SK-N-SH treated with all-trans-retinoic acid at 6 μM for 48 hours (cell line): ENCODE data around the gene ZGPAT.

ENCODE experiments used
- ARNTL ChIP-seq: fragments of 450-650 bp; formaldehyde crosslinking; IDR thresholded peaks from 2 replicates; pipeline ENCODE4 v1.5.0; 2020; ENCODE audit warnings: low read depth, mild to moderate bottlenecking, moderate library complexity, borderline replicate concordance
- BACH2 ChIP-seq: fragments of 250-450 bp; sonication (Bioruptor Pico); IDR thresholded peaks from 2 replicates; pipeline ENCODE4 v1.9.0; 2021; ENCODE audit warnings: mild to moderate bottlenecking, borderline replicate concordance
- CSDC2 ChIP-seq: fragments of 250-450 bp; sonication (Bioruptor Pico); IDR thresholded peaks from 2 replicates; pipeline ENCODE4 v1.5.0; 2020; ENCODE audit warnings: mild to moderate bottlenecking, moderate library complexity
- TCF4 ChIP-seq: fragments of 250-450 bp; sonication (Bioruptor Pico); IDR thresholded peaks from 2 replicates; pipeline ENCODE4 v1.8.0; 2021; ENCODE audit warnings: mild to moderate bottlenecking, moderate library complexity, borderline replicate concordance
- ZC3H10 ChIP-seq: fragments of 250-450 bp; sonication (Bioruptor Pico); IDR thresholded peaks from 2 replicates; pipeline ENCODE4 v1.5.1; 2021; ENCODE audit warnings: mild to moderate bottlenecking, moderate library complexity
- ZFP30 ChIP-seq: fragments of 450-650 bp; formaldehyde crosslinking; IDR thresholded peaks from 2 replicates; pipeline ENCODE4 v1.5.0; 2022; ENCODE audit warnings: mild to moderate bottlenecking, moderate library complexity
- ZNF70 ChIP-seq: fragments of 450-650 bp; formaldehyde crosslinking; IDR thresholded peaks from 2 replicates; pipeline ENCODE4 v1.5.0; 2020; ENCODE audit warnings: mild to moderate bottlenecking, moderate library complexity
- ZNF8 ChIP-seq: fragments of 450-650 bp; formaldehyde crosslinking; IDR thresholded peaks from 2 replicates; pipeline ENCODE4 v1.5.0; 2020; ENCODE audit warnings: mild to moderate bottlenecking, moderate library complexity
- TF ChIP-seq, protein P1 (sequence below): fragments of 250-450 bp; sonication (Bioruptor Pico); IDR thresholded peaks from 2 replicates; pipeline ENCODE4 v1.5.1; 2020; ENCODE audit warnings: low read depth, mild to moderate bottlenecking, moderate library complexity
- TF ChIP-seq, protein P2 (sequence below): fragments of 250-450 bp; sonication (Bioruptor Pico); IDR thresholded peaks from 2 replicates; pipeline ENCODE4 v1.5.1; 2021; ENCODE audit warnings: mild to moderate bottlenecking, moderate library complexity
- TF ChIP-seq, protein P3 (sequence below): fragments of 250-450 bp; sonication (Bioruptor Pico); IDR thresholded peaks from 2 replicates; pipeline ENCODE4 v1.5.0; 2020; ENCODE audit warnings: mild to moderate bottlenecking, moderate library complexity

DNA sequence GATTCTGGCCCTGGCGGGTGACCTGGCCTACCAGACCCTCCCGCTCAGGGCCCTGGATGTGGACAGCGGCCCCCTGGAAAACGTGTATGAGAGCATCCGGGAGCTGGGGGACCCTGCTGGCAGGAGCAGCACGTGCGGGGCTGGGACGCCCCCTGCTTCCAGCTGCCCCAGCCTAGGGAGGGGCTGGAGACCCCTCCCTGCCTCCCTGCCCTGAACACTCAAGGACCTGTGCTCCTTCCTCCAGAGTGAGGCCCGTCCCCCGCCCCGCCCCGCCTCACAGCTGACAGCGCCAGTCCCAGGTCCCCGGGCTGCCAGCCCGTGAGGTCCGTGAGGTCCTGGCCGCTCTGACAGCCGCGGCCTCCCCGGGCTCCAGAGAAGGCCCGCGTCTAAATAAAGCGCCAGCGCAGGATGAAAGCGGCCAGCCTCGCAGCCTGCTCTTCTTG lies 30.9 kb downstream of the ZGPAT start:
- TF ChIP-seq TCF4 (CRISPR knock-in tag) (no peak), ZFP30 (CRISPR knock-in tag) (no peak), CSDC2 (CRISPR knock-in tag) (no peak), BACH2 (CRISPR knock-in tag) (no peak), ZC3H10 (CRISPR knock-in tag) (no peak), ZNF8 (CRISPR knock-in tag) (no peak), ARNTL (CRISPR knock-in tag) (no peak), ZNF70 (CRISPR knock-in tag) (no peak)
- TF ChIP-seq, protein P1, sequence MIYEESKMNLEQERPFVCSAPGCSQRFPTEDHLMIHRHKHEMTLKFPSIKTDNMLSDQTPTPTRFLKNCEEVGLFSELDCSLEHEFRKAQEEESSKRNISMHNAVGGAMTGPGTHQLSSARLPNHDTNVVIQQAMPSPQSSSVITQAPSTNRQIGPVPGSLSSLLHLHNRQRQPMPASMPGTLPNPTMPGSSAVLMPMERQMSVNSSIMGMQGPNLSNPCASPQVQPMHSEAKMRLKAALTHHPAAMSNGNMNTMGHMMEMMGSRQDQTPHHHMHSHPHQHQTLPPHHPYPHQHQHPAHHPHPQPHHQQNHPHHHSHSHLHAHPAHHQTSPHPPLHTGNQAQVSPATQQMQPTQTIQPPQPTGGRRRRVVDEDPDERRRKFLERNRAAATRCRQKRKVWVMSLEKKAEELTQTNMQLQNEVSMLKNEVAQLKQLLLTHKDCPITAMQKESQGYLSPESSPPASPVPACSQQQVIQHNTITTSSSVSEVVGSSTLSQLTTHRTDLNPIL (CRISPR knock-in tag) = no peak
- TF ChIP-seq, protein P2, sequence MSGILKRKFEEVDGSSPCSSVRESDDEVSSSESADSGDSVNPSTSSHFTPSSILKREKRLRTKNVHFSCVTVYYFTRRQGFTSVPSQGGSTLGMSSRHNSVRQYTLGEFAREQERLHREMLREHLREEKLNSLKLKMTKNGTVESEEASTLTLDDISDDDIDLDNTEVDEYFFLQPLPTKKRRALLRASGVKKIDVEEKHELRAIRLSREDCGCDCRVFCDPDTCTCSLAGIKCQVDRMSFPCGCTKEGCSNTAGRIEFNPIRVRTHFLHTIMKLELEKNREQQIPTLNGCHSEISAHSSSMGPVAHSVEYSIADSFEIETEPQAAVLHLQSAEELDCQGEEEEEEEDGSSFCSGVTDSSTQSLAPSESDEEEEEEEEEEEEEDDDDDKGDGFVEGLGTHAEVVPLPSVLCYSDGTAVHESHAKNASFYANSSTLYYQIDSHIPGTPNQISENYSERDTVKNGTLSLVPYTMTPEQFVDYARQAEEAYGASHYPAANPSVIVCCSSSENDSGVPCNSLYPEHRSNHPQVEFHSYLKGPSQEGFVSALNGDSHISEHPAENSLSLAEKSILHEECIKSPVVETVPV = no peak
- TF ChIP-seq, protein P3, sequence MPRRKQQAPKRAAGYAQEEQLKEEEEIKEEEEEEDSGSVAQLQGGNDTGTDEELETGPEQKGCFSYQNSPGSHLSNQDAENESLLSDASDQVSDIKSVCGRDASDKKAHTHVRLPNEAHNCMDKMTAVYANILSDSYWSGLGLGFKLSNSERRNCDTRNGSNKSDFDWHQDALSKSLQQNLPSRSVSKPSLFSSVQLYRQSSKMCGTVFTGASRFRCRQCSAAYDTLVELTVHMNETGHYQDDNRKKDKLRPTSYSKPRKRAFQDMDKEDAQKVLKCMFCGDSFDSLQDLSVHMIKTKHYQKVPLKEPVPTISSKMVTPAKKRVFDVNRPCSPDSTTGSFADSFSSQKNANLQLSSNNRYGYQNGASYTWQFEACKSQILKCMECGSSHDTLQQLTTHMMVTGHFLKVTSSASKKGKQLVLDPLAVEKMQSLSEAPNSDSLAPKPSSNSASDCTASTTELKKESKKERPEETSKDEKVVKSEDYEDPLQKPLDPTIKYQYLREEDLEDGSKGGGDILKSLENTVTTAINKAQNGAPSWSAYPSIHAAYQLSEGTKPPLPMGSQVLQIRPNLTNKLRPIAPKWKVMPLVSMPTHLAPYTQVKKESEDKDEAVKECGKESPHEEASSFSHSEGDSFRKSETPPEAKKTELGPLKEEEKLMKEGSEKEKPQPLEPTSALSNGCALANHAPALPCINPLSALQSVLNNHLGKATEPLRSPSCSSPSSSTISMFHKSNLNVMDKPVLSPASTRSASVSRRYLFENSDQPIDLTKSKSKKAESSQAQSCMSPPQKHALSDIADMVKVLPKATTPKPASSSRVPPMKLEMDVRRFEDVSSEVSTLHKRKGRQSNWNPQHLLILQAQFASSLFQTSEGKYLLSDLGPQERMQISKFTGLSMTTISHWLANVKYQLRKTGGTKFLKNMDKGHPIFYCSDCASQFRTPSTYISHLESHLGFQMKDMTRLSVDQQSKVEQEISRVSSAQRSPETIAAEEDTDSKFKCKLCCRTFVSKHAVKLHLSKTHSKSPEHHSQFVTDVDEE = no peak
